Epithelial cell of proximal tubule (primary cell): ENCODE data around the gene CNTNAP1. TPM values are rescaled to one million over a fixed set of nuclear protein-coding genes. Genes with fewer than 3 reads are reported as not detected.

Source experiments
- DNase-seq: peaks from one replicate; pipeline ENCODE4 v3.0.0-alpha.2; 2011; ENCODE audit warnings: low read depth
- H3K4me3 ChIP-seq: 2 replicates; pipeline ENCODE4 v1.5.1; 2011; ENCODE audit warnings: low read depth, mild to moderate bottlenecking, low read length
- total RNA-seq: library from RNA; depleted of rRNA; stranded (reverse); fragments of >200 nt; gene quantifications from 2 replicates; pipeline ENCODE4 v1.2.3, GENCODE V29; 2015
- TF ChIP-seq, protein P1 (sequence below): conservative IDR thresholded peaks from 2 replicates; pipeline ENCODE4 v1.5.1; 2012; ENCODE audit warnings: low read depth, mild to moderate bottlenecking, low read length

CNTNAP1 gene
- total RNA-seq, 1 donor from 2014 or later = 11.8 TPM

DNA sequence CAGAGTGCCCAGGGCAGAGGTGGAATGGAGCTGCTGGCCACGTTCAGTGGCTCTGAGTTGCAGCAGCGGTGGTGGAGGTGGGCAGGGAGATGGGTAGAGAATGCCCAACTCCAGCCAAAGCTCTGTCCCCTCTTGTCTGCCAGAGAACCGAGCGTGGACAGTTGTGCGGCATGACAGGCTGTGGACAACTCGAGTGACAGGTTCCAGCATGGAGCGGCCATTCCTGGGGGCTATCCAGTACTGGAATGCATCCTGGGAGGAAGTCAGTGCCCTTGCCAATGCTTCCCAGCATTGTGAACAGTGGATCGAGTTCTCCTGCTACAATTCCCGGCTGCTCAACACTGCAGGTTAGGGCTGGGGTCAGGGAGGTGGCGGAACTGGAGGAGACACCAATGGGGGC lies 8.3 kb downstream of the CNTNAP1 start:
- TF ChIP-seq, protein P1, sequence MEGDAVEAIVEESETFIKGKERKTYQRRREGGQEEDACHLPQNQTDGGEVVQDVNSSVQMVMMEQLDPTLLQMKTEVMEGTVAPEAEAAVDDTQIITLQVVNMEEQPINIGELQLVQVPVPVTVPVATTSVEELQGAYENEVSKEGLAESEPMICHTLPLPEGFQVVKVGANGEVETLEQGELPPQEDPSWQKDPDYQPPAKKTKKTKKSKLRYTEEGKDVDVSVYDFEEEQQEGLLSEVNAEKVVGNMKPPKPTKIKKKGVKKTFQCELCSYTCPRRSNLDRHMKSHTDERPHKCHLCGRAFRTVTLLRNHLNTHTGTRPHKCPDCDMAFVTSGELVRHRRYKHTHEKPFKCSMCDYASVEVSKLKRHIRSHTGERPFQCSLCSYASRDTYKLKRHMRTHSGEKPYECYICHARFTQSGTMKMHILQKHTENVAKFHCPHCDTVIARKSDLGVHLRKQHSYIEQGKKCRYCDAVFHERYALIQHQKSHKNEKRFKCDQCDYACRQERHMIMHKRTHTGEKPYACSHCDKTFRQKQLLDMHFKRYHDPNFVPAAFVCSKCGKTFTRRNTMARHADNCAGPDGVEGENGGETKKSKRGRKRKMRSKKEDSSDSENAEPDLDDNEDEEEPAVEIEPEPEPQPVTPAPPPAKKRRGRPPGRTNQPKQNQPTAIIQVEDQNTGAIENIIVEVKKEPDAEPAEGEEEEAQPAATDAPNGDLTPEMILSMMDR = no peak
- no peak overlapping the region for H3K4me3 ChIP-seq
- DNase-seq = no peak

DNA sequence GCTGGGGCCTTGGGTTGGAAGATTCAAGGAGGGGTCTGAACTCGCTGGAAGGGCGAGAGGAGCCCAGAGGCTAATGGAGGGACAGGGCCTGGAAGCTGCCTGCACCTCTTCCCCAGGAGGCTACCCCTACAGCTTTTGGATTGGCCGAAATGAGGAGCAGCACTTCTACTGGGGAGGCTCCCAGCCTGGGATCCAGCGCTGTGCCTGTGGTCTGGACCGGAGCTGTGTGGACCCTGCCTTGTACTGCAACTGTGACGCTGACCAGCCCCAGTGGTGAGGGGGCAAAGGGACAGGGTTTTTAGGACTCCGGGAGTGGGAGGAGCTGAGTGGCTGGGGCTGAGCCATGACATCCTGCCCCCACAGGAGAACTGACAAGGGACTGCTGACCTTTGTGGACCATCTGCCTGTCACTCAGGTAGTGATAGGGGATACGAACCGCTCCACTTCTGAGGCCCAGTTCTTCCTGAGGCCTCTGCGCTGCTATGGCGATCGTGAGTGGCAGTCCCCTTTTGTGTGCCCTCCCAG lies 8.8 kb downstream of the CNTNAP1 start:
- no peak for DNase-seq
- TF ChIP-seq, protein P1 = no peak
- H3K4me3 ChIP-seq = no peak overlapping the region

DNA sequence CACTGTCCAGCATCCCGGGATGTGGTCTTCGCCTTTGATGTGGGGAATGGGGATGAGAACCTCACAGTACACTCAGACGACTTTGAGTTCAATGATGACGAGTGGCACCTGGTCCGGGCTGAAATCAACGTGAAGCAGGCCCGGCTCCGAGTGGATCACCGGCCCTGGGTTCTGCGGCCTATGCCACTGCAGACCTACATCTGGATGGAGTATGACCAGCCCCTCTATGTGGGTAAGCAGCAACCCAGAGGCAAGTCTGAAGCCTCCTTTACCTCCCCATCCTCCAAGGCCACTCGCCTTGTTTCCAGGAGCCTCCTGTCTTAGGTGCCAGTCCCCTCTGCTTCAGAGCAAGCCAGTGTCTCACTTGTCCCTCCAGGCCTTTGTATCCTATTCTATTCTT lies 10.2 kb downstream of the CNTNAP1 start:
- H3K4me3 ChIP-seq = no peak overlapping the region
- TF ChIP-seq, protein P1 = no peak
- DNase-seq = no peak

DNA sequence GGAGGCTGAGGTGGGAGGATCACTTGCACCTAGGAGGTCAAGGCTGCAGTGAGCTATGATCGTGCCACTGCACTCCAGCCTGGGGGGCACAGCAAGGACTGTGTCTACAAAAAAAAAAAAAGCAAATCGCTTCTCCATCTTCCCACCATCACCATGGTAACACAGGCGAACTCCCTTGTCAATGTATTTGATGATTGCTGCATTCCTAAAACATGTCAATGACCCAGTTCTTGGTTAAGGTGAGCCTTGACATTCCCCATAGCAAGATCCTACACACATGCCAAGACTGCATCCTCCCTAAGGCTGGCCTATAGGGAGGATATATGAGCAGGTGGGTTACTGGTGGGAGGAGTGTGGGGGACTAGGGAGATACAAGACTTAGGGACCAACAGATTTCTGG lies 12.2 kb downstream of the CNTNAP1 start:
- no peak for DNase-seq
- TF ChIP-seq, protein P1 = no peak
- H3K4me3 ChIP-seq = no peak overlapping the region

DNA sequence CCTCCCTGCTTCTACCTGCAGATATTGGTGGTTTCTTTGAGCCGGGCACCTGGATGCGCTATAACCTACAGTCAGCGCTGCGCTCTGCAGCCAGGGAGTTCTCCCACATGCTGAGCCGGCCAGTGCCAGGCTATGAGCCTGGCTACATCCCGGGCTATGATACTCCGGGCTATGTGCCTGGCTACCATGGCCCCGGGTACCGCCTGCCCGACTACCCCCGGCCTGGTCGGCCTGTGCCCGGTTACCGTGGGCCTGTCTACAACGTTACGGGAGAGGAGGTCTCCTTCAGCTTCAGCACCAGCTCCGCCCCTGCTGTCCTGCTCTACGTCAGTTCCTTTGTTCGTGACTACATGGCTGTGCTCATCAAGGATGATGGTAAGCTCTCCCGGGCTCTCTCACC lies 13.2 kb downstream of the CNTNAP1 start:
- H3K4me3 ChIP-seq = no peak overlapping the region
- no peak for DNase-seq
- TF ChIP-seq, protein P1 = no peak

DNA sequence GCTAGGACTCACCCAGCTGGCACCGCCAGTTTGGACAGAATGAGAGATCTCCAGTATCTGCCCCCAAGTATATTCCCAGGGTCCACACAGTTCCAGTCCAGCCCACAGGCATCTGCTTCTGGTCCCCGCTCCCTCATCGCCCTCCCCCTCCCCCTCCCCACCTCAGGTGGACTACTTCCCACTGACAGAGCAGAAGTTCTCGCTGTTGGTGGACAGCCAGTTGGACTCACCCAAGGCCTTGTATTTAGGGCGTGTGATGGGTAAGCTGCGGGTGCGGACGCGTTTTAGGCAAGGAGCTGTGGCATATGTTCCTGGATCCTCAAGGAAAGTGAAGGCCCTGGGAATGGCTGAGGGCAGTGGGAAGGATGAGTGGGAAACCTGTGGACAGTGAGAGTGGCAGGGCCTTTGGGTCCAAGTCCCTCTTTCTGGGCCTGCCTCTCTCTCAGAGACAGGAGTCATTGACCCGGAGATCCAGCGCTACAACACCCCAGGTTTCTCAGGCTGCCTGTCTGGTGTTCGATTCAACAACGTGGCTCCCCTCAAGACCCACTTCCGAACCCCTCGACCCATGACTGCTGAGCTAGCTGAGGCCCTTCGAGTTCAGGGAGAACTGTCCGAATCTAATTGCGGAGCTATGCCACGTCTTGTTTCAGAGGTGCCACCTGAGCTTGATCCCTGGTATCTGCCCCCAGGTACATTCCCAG lies 14.9 kb downstream of the CNTNAP1 start:
- no peak overlapping the region for H3K4me3 ChIP-seq
- TF ChIP-seq, protein P1 = no peak
- no peak for DNase-seq
